ENCODE results near the gene KLHL22.

- TF ChIP-seq CEBPB (IDR thresholded peaks at IDR 0.05; ENCODE audit: borderline replicate concordance, low read depth, low read length) = no peak
- no peak for TF ChIP-seq ELF1 (CRISPR knock-in tag; IDR thresholded peaks at IDR 0.05)
- TF ChIP-seq ZBTB7B (CRISPR knock-in tag; IDR thresholded peaks at IDR 0.05) = no peak
- TF ChIP-seq SIN3A (IDR thresholded peaks at IDR 0.05; ENCODE audit: borderline replicate concordance, low read depth, low read length) = no peak
- no peak for TF ChIP-seq ZSCAN29 (CRISPR knock-in tag; conservative IDR thresholded peaks at IDR 0.05)
- TF ChIP-seq NR2C2 (CRISPR knock-in tag; IDR thresholded peaks at IDR 0.05; ENCODE audit: borderline replicate concordance) = no peak
- TF ChIP-seq EP300 (IDR thresholded peaks at IDR 0.05; ENCODE audit: low read depth in 2 of 2, low read length in 2 of 2) = no peak
- TF ChIP-seq EP300 (CRISPR knock-in tag; IDR thresholded peaks at IDR 0.05; ENCODE audit: borderline replicate concordance) = no peak
- TF ChIP-seq CC2D1A (CRISPR knock-in tag; IDR thresholded peaks at IDR 0.05) = no peak
- no peak for TF ChIP-seq PRDM10 (CRISPR knock-in tag; IDR thresholded peaks at IDR 0.05; ENCODE audit: low read depth)
- no peak for TF ChIP-seq CREM (IDR thresholded peaks at IDR 0.05)
- TF ChIP-seq CREM (CRISPR knock-in tag; IDR thresholded peaks at IDR 0.05) = no peak
Measured at GRCh38 chr22:20487715-20488114, 7.9 kb downstream of the KLHL22 start.

Measured in HepG2 (cell line).